GM18907 (cell line): ENCODE results near the gene HPGDS.
"Not testable (repeated sequence)": the region's sequence is repeated elsewhere in the genome, so short reads cannot be mapped to it uniquely, and the experiment has no call there.

Experiments used
- ATAC-seq: cut with Tn5 transposase; IDR thresholded peaks from one replicate; pipeline ENCODE4 v1.9.1; 2021; ENCODE audit warnings: mild to moderate bottlenecking, moderate library complexity; ENCODE audit not compliant: unreplicated experiment

Gene HPGDS

DNA sequence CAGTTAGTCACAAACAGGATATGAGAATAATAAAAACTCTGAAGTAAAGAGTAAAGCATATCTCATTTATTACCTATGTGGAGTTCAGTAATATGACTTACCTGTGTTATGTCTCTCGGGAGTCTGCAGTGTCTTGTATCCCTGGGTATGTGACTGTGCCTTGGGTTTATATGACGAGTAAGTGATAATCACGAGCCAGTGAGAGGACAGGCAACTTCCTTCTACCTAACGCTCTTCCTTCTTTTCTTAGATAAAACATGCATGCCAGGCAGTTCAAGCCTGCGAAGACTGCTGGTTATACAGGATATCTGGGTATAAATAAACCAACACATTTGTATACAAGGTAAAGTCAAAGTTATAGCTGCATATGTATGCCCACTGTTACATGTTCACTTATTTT lies at the start of gene HPGDS:
Gene HPGDS, minus strand, starts transcription at position 143 of the 400 bp plus-strand sequence. CDS start 8,207 bp downstream, outside the sequence.
- no peak for ATAC-seq

DNA sequence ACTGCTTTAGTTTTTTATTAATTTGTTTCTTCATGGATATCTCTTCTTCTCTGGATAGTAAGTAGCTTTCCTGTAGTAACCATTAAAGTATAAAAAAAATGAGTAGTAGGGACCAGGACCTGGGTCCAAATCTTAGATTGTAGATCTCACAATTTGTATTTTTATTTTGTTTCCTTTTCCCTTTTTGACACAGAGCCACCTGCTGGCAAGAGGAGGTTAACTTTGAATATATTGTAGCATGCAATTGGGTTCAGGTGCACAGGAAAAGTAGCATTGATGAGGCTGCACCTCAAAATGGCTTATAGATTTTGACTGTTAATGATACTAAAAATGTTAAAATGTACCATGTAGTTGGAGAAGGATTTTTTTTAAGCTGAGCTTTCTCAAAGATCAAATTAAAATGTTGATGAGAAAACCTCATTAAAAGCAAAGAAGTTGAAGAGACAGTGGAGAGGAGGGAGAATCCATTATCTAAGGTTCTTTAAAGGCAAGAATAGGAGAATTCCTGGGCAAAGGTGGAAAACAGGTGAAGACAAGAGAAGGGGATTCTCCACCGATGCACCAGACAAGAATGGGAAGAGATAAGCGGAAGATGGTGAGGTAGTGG lies 48.3 kb upstream of the HPGDS start:
- peak; percentile 65 for ATAC-seq

DNA sequence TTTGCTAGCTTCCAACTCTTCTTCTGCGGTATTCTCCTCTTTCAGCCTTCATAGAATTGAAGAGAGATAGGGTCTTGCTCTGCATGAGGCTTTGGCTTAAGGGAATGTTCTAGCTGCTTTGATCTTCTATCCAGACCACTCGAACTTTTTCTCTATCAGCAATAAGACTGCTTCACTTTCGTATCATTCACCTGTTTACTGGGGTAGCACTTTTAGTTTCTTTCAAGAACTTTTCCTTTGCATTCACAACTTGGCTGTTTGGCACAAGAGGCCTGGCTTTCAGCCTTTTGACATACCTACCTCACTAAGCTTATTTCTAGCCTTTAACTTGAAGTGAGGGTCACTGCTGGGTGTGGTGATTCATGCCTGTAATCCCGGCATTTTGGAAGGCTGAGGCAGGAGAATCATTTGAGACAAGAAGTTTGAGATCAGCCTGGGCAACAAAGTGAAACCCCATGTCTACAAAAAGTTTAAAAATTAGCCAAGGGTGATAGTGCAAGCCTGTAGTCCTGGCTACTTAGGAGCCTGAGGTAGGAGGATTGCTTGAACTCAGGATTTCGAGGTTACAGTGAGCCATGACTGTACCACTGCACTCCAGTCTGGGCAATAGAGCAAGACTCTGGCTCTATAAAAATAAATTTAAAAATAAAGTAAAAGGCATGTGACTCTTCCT lies 47.1 kb upstream of the HPGDS start:
- no peak for ATAC-seq

DNA sequence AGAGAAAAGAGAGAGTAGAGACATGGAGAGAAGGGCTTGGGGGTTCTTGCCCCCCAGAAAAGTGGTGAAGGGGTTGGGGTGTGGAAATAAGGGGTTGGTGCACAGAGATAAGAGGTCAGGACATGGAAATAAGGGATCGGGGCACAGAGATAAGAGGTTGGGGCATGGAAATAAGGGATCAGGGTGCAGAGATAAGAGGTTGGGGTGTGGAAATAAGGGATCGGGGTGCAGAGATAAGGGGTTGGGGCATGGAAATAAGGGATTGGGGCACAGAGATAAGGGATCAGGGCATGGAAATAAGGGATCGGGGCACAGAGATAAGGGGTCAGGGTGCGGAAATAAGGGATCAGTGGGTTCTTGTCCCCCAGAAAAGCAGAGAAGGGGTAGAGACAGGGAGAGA lies 45.3 kb upstream of the HPGDS start:
- ATAC-seq = not testable (repeated sequence)

DNA sequence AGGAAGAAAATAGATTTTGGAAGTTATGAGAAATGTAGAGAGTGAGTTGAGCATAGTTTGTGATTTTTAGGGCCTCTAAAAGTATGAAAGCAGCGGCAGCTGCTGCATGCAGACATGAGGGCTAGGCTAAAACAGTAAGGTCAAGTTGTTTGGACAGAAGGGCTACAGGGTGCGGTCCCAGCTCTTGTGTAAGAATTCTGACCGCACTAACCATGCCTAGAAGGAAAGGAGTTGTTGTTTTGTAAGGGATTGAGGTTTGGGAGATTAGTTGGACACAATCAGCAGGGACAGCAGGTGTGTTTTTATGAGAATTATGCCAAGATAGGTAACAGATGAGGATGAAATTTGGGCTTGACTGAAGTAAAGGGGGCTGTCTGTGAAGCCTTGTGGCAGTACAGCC lies 42.8 kb upstream of the HPGDS start:
- not testable (repeated sequence) for ATAC-seq

DNA sequence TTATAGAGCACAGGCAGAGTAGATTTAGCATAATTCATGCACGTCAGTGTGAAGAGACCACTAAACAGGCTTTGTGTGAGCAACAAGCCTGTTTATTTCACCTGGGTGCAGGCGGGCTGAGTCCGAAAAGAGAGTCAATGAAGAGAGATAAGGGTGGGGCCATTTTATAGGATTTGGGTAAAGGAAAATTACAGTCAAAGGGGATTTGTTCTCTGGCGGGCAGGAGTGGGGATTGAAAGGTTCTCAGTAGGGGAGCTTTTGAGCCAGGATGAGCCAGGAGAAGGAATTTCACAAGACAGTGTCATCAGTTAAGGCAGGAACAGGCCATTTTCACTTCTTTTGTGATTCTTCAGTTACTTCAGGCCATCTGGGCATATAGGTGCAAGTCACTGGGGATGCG lies 40.3 kb upstream of the HPGDS start:
- ATAC-seq = not testable (repeated sequence)

DNA sequence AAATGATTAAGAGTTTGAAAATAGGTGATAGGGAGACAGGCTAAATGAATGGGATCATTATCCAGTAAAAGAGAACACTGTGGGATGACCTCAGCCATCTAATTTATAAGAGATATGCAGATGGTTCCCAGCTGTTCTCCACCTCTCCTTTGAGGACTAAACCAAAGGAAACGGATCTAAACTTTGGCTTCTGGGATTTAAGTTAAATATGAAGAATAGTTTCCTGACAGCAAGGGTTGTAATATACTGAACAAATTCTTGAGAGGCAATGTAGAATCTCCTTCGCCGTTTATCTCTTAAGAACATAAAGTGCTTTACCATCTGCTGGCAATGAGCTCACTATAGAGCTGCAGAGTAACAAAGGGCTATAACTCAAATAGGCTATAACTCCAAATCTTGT lies 35.4 kb upstream of the HPGDS start:
- ATAC-seq = no peak

DNA sequence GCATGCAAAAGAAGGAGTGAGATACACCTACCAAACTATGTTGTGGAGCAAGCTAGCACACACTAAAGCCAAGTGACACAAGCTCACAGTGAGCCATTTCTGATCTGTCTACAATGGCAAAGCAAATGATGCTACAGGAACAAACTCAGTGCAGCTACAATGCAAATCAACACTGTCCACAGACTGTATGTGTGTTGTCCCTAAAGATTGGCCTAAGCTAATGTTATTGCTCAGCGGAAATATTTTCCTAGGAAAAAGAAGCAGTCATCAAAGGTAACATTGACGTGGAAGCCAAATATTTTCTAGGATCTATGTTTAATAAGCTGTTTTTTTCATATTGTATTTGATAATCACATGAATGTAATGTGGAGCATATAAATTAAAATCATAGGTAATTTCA lies 34.7 kb upstream of the HPGDS start:
- no peak for ATAC-seq

DNA sequence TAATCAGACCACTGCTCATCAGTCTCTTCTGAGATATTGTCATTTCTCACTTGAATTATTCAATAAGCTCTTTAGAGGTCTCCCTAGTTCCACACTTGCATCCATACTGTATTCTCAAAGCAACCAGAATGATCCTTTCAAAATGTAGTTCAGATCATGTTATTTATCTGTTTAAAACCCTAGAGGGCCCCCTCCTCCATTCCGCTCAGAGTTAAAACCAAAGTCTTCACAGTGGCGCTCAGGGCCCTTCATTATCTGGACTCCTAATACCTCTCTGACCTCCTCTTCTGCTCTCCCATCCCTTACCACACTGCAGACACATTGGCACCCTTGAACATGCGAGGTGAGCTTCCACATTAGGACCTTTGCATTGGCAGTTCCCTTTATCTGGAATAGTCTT lies 32.7 kb upstream of the HPGDS start:
- no peak for ATAC-seq

DNA sequence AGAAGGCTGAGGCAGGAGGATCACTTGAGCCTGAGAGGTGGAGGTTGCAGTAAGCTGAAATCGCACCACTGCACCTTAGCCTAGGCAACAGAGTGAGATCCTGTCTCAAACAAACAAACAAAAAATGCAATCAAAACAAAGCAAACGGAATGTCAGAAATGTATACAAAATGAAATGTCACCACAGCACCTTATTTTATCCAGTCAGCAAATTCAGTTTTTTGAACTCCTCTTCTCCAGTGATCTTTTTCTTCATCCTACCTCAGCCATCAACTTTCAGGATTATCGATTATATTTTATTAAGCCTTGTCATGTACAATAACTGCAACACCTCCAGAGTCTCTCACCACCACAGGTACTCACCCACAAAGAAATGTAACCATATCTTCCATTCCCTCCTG lies 31.1 kb upstream of the HPGDS start:
- no peak for ATAC-seq

DNA sequence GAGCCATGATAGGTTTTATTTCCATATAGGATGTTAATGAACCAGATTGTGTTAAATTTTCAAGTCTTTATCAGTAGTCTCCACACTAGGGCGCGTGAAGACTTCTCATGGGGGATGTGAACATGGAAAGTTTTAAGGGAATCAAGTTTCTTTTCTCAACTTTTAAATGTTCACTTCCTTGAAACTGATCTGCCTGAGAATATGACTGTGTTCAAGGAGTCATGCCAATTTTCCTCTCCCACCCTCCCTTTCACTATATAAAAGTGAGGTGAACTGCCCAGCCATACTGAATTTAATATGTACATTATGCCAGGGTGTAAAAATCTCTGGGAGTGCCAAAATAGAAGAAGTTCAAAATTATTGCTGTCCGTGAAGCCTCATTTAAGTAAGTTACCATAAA lies 30.4 kb upstream of the HPGDS start:
- no peak for ATAC-seq

DNA sequence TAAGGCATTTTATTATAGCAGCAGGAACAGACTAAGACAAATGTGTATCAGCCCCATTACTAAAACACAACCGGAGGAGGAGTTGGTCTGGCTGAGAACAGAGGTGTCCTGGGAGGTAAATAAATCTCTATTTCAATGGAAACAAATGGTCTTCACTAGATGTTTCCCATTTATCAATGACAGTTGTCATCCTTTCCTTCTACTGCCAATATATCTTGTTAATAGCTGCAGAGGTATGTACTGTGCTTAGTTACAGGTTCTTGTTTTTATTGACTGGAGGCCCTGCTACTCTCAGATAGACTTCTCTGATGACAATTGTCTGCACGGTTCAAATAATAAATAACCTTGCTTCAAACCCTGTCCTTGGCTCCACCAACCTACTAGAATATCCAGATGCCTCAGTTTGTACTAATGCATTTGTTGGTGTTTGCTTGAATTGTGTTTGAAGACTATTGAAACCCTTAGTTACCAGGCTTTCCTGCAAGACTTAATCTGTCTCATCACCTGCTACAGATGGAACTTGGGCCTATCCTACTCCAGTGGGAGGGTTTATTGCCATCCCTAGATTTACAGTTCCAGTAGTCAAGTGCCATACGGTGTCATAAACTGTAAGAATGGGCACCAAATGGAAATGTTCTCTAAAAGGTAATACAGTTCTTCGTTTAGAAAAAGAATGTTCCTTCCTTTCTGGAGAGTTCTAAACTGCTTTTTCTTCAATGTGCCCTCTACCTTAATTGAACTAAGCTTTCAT lies 29.8 kb upstream of the HPGDS start:
- no peak for ATAC-seq

DNA sequence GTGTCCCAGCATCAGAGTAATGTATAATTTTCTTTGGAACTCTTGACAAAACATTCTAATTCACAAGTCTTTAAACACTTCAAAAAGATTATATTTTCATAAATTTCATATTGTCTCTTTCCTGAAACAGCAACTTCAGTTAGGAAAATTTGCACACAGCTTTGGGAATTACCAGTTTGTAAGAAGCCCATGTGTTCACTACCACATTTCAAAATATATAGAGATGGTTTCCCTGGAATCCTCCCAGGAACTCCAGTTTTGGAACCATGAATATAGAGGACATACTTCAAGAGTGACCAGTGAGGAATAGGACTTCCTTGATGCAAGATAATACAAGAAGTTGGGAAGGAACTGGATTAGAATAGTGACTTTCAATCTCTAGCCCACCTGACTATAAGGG lies 28.7 kb upstream of the HPGDS start:
- no peak for ATAC-seq

DNA sequence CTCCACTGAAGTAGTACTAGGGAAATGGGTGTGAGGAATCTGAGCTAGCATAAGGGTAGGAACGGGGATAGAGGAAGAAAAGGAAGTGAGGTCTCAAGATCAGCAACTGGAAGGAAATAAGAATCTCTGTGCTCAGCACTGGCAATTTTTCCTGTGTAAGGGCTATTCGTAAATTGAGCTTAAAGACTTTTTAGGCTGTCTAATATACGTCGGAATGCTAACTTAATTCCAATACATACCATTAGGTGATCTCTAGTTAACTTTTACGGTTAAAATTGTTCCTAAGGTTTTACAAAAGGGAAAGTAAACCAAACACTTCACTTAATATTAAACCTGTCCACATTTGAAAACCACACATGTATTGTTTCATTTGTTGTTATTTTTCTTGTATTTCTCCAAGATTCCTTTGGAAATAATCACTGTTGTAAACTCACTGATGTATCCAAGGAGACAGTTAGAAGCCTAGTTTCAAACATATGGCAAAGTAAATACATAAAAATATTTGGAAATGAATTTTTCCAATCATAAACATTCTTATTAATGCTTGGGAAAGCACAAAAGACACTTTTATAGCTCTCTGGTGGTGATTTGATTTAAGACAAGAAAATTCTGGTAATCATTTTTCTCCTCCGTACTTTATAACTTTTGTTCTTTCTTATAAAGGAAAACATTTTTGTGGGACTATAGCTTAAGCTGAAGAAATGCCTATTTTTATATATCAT lies 28.1 kb upstream of the HPGDS start:
- ATAC-seq = no peak

DNA sequence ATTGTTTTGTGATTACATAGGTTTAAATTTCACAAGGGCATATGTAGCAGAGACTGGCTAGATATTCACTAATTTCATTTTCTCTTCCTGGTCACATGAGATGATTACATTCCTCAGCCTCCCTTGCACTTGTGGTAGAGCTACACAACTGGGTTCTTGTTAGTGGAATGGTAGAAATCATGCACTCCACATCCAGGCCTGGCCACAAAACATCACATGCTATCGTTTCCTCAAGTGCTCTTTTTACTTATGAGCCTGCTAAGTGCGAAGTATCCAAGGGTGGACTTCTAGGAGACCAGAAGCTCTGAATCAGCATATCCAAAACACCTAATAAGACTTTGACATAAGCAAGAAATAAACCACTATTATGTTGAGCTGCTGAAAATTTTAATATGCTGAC lies 26.4 kb upstream of the HPGDS start:
- no peak for ATAC-seq

DNA sequence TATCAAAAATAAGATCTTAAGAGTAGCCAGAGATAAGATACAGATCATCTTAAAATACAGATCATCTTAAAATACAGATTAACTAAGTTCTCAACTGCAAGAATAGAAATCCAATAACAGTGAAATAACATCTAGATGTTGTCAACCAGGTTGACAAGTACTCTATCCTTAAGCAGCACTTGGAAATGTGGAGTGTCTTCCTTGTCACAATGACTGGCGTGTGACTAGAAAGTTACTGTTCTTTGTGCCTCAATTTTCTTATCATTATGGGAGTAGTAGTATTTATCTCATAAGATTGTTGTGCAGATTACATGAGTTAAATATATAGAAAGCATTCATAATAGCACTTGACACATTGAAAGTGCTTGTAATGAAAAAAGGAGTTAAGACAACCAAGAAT lies 25.8 kb upstream of the HPGDS start:
- ATAC-seq = no peak

DNA sequence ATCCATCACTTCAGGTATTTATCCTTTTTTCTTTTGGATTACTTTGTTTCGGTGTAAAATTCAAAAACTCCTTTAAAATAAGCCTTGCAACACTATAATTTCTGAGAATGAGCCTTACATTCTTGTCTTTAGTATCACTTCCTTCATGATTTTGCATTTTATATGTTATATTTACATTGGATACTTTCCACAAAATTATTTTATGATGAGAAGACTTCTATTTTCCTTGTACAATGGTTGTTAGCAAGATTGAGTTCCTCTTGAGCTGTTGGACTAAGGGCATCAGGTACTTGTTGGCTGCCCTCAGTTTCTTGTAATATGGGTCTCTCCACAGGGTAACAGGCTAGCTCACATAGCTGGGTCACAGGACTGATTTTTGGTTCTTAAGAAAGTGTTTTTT lies 22.7 kb upstream of the HPGDS start:
- ATAC-seq = no peak

DNA sequence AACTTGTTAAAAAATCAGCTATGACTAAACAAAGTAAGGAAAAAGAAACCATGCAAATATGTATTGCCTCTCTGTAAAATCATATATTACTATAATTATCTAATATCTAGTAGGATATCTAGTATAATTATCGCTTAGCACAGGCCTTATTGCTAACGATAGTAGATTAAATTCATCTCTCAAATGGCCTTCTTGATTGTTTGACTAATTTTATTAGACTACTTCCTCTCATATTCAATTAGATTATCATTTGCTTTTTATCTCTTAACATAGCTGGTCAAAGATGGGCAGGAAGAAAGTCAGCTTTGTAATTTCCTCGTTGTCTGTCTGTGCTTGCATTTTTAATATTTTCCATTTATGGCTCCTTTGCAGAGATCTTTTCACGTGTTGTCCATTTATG lies 21.9 kb upstream of the HPGDS start:
- ATAC-seq = no peak

DNA sequence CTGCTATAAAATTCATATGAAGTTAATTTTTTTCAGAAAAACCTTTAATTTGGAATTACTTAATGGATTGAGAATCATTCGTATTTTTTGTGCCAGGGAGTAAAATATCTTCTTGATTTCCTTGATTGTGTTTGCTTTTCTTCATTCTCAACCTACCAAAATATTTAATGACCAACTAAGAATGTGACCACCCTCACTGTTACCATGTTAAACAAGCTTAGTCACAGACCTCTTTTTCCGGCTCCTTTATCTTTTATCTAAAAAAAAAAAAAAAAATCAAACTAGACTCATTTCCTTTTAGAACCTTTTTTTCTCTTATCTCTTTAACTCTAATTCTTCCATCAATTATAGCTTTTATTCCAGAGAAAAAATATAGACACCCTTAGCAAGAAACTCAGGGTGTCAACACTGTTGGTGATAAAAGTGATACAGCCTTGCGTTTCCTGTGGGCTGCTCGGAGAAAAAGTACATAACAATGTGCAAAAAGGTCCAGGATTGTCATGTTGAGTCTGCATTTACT lies 20.6 kb upstream of the HPGDS start:
- no peak for ATAC-seq

DNA sequence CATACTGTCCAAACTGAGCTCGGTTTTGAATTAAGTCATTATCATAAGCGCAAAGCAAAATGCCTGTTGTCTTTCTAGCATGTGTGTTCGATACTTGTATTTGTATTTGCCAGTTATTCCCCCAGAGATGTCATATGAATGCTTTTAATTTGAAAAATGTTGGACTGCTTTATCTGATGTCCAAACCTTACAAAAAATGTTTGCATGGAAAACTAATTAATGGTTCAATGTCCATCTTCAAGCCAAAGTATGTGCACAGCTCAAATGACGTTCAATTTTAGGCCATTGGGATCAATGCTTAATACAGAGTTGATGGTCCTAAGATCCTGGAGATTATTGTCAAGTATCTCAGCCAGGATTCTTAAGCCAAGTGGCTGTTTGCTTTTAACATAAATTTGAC lies 17.2 kb upstream of the HPGDS start:
- no peak for ATAC-seq

DNA sequence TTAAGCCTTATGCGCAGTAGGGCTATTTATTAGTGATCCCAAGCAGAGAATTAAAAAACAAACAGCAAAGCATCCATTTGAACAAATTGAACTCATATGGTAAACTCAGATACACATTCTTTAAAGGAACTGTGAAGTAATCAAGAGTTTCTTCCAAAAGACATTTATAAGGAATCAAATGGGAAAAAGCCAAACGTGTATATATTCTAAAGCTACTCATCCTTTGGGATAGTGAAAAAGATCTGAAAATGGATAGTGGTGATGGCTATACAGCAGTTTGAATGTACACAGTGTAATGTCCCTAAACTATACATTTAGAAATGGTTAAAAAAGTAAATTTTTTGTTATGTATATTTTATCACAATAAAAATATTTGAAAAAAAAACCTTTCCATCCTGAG lies 16.6 kb upstream of the HPGDS start:
- no peak for ATAC-seq
